Forelimb muscle (tissue), 1 donor: ENCODE measurements around the gene CIRBP. TPM values are rescaled to one million over a fixed set of nuclear protein-coding genes. Genes with fewer than 3 reads are reported as not detected.
"Not testable (repeated sequence)": the region's sequence is repeated elsewhere in the genome, so short reads cannot be mapped to it uniquely, and the experiment has no call there.

Experiments
- DNase-seq: peaks from one replicate; pipeline ENCODE4 v3.0.0-alpha.2; 2013; ENCODE audit warnings: low read depth
- polyA plus RNA-seq: library from polyadenylated mRNA; unstranded; fragments of 120-200 nt; gene quantifications from one replicate; pipeline ENCODE4 v1.2.1, GENCODE V29; 2013; ENCODE audit not compliant: insufficient read length

CIRBP gene
- polyA plus RNA-seq, 1 donor: 483 TPM

DNA sequence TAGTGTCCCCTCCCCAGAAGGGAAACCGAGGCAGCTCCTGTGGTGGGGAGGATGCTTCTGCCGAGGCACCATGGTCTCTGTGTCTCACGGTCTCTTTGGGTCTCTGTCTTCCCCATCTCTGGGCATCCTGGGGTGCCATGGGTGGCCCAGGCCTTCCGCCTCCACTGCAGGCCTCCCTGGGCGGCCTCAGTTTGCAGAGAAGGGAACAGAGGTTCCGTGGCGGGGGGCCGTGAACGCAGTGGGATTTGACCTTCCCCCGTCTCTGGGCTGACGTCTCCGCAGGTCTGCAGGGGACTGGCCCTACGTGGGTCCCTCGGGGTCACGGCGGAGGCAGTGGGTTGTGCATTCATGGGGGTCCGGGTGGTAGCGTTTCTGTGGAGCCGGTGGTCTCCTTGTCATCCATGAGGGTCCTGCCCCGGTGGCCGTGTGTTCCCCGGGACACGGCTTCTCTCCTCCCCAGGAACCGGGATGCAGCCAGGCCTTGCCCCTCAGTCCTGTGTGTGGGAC is 21.1 kb downstream of the CIRBP start:
- DNase-seq: no peak

DNA sequence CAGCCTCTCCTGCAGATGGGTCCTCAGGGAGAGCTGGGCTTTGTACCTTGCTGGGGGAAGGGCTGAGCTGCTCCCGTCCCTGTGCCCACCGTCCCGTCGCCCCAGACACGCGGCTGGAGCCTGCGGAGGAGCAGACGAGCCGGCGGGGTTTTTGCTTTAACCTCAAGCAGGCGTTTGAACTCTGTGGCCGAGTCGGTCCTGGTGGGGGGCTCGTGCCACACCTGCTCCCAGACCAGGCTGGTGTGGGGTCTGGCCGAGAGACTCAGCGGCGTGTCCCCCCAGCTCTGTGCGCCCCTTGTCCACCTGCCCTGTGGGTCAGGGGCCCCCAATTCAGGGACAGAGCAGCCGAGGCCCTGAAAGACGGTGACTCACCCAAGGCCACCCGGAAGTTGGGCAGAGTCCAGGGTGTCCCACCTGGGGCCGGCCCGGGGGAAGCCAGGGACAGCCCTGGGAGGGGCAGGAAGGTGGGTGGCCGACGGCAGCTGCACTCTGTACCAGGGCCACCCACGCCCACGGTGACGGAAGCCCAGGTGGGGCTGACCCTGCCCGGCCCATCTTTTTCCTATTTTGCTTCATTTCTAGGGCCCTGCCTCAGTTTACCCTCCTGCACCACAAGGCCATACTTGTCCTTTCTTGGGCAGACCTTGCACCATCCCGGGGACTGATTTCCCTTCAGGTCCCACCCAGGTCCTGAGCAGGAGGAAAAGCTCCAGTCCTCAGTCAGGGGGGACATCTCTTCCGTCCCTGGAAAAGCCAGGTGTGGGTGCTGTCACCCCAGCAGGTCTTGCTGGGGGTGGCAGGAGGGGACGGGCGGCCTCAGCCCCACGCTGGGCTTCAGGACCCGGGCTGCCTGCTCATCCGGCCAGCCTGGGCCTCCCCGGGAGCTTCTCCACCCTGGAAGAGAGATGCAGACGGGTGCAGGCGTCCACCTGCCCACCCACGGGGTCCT is 21.8 kb downstream of the CIRBP start:
- DNase-seq: no peak

DNA sequence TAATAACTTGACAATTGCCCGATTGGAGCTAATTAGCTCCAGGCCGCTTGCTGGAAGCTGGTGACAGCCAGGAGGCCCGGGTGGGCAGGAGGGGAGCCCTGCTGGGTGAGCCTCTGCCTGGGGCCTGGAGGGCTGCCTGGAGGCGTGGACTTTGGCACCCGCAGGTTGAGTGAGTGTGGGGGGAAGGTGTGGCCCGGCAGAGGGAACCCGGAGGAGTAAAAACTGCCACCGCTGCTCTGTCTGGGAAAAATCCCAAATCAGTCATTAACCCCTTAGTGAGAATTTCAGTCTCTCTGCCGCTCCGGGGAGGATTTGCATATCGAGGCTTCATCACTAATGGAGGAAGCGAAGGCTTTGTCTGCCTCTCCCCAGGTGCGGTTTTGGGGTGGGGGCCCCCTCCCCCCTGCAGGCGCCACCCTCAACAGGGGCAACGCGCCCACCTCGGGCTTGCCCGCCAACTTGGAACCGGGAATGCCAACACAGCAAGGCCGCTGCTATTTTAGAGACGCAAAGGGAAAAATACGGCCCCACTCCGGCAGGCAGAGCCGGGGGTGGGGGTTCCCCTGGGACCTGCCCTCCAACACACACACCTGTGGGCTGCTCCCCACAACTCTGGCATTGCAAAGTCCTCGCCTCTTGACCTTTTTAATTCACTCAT is 22.8 kb downstream of the CIRBP start:
- no peak for DNase-seq

DNA sequence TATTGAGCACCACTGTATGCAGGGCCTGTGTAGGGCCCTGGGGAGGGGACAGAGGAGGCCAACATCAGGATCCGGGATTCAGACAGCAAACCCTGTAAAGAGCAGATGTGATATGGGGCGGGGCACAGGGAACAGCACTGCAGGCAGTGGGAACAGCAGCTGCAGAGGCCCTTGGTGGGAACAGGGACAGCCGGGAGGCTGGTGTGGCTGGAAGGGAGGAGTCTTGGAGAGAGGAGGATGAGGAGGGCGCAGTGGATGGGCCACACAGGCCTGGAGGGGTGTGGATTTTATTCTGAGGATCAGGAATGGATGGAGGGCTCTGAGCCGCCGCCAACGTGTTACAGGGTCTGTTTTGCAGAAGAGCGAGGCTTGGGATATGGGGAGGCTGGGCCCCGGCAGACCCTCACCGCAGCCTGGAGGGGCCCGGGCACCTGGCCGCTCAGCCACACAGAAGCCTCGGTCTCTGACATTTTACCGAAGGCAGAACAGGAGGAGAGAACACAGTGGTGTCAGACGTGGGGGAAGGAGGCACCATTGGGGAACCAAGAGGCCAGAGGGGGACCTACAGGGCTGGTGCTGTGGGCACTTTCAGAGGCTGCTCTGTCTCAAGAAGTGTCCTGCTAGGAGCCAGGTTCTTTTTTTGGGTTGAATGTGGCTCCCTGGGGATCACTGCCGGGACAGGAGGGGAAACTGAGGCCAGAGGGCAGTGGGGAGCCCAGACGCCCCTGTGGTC is 23.5 kb downstream of the CIRBP start:
- no peak for DNase-seq

- DNase-seq: no peak
Observed at GRCh38 chr19:1293782-1294604, 24.9 kb downstream of the CIRBP start.

DNA sequence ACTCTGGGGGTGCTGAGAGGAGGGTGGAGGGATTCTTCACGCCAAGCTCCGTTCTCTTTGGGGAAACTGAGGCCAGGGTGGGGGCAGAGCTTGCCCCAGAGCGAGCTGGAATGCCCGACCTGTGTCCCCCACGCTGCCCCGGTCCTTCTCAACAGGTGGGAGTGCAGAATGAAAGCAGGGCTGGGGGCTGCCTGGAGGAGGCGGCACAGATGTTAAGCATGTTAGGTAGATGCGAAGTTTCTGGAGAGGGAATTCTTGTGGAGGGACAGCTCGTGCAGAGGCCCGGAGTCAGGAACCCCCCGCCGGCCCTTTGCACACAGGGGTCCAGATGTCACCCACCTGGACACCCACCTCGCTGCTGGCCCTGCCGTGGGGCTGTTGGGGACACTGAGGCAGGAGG is 25.6 kb downstream of the CIRBP start:
- DNase-seq: no peak

DNA sequence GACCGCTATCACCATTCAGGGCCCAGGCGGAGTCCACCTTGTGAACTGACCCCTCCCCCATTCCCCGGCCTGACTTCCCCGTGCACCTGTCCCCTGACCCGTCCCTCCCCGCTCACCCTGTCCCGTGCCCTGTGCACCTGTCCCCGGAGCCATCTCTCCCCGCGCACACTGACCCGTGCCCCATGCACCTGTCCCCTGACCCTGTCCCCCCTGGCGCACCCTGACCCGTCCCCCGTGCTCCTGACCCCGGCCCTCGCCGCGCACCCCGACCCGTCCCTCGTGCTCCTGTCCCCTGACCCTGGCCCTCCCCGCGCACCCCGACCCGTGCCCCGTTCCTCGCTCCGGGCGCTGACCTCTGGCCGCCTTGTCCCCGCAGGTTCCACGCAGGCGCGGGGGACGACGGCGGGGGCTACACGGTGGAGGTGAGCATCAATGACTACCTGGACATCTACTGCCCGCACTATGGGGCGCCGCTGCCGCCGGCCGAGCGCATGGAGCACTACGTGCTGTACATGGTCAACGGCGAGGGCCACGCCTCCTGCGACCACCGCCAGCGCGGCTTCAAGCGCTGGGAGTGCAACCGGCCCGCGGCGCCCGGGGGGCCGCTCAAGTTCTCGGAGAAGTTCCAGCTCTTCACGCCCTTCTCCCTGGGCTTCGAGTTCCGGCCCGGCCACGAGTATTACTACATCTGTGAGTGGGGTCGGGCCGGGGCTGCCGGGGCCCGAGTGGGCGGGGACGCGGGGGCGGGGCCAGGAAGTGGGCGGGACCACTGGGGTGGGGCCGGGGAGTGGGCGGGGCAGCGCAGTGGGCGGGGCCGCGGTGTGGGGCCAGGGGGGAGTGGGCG is 26.3 kb downstream of the CIRBP start:
- DNase-seq: no peak

DNA sequence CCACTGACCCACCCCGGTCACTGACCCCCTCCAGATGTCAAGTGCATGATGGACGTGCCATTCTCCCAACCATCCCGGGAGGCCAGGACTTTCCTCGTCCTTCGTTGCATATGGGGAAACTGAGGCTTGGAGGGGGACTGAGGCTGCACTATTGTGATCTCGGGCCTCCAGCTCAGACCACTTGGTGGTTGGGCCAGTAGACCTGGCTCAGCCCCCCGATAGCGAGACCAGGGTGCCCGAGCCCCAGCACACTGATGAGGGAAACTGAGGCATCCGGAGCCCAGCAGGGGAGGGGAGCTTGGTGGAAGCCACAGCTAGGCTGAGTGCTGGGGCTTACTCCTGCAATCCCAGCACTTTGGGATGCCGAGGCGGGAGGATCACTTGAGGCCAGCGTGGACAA is 26.9 kb downstream of the CIRBP start:
- DNase-seq: no peak

GRCh38 chr19:1296575-1297271 is 27.6 kb downstream of the CIRBP start:
- DNase-seq: no peak

GRCh38 chr19:1298235-1298634 is 29.1 kb downstream of the CIRBP start:
- DNase-seq: no peak

GRCh38 chr19:1299801-1300200 is 30.7 kb downstream of the CIRBP start:
- DNase-seq: no peak

DNA sequence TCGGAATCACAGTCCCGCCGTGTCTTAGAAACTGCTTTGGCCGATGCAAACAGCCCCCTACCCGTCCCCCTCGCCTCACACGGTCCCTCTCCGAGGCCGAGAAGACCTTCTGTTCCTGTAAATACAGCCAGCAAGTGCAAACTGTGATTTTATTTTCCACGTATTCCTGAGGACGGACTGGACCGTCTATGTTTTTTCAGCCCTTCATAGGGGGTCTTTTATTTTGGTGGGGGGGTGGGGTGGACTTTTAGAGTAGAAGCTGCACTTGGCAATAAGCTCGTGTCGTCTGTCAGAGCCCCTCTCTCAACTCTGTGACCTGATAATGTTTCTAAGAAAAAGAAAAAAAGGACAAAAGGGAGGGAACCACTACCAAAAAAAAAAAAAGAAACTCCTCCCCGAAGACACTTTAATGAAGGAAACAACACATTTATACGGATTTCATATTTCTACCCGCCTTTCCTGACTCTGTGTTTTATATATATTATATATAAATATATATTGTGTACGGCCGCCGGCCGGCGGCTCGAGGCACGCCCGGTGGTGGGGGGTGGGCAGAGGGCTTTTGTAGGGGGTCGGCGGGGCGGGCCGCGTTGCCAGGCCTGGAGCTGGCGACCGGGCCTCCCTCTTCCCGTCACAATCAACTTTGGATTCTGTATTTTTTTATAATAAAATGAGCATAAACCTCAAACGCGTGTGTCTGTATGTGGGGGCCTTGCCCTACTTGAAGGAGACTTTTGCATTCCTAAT is 31.8 kb downstream of the CIRBP start:
- no peak for DNase-seq

DNA sequence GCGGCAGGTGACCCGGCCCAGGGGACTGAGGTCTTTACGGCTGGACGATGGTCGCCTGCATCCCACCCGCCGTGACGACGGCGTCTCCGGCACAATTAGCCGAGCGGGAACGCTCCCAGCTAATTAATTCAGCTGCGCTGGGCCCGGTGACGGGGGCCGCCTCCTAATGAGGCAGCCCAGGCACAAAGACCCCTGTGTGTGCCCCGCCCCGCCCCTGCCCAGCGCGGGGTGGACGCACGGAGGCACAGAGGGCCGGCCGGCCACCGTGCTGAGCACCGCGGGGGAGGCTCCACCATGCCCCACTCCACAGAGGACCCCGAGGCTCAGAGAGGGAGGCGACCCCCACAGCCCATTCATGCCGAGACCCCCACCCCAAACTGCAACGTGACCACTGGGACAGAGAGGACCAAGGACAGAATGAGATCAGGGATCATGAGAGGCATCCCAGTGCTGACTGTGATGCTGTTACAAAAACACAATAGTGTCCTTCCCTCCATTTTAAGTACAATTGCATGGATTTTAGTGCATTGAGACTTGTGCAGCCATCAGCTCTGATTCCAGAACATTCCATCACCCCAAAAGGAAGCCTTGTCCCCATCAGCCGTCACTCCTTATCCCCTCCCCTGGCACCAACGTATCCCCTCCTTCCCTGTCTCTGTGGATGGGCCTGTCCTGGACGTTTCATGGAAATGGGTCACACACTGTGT is 33.6 kb downstream of the CIRBP start:
- no peak for DNase-seq

DNA sequence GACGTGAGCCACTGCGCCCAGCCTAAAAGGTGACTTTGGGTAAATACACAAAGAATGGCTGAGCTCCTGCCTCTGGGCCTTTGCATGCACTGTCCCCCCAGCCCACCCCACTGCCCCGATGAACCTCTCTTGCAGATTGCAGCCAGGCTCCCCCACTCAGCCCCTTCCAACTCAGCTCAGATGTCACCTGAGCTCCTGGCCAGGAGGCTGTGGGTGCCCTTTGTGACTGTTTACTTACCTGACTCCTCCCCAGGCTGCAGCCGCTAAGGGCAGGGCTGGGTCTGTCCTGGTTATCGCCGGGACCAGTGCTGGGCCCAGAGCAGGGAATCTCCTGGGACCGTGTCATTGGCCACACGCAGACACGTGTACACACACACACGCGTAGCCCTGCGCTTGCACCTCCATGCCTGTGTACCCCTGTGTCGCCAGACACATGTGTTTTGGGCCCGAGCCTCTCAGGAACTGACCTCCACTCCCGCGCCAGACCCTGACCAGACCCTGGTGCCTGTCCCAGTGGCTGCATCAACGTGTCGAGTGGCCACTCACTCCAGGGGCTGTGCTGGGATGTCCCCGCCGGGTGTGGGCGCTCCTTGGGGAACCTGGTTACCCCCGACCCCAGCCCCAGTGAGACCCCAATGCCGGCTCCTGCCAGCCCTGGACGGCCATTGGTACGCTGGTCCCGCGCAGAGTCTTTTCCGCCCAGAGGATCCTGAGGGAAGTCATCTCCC is 35.2 kb downstream of the CIRBP start:
- DNase-seq: no peak

GRCh38 chr19:1305354-1305753 is 36.2 kb downstream of the CIRBP start:
- not testable (repeated sequence) for DNase-seq

DNA sequence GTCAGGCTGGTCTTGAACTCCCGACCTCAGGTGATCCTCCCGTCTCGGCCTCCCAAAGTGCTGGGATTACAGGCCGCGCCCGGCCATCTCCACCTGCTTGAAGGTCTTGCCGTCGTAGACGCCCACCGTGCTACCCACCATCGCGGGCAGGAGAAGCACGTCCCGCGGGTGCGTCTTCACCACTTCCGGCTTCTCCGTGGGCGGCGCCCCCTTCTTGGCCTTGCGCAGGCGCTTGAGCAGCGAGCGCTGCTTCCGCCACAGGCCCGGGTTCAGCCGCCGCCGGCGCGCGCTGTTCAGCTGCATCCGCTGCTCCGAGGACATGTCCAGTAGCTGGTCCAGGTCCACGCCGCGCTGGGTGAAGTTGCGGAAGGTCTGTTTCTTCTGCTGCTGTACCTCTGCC is 38.2 kb downstream of the CIRBP start:
- no peak for DNase-seq

DNA sequence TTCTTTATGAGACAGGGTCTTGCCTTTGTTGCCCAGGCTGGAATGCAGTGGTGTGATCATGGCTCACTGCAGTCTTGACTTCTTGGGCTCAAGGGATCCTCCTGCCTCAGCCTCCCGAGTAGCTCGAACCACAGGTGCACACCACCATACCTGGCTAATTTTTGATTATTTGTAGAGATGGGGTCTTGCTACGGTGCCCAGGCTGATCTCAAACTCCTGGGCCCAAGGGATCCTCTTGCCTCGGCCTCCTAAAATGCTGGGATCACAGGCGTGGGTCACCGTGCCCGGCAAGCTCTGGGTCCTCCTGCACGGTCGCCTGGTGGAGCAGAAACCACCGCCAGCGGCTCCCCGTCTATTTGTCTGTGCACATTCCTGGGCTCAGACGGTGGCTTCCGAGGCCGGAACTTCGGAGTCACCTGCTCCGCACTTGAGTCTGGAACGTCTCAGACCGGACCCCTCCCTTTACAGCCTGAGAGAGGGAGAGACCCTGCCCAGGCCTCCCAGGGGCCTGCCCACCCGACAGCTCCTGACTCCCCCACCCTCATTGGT is 38.7 kb downstream of the CIRBP start:
- DNase-seq: no peak
